SJCRH30 (cell line): ENCODE data around the gene ARHGEF25. TPM values are rescaled to one million over a fixed set of nuclear protein-coding genes. Genes with fewer than 3 reads are reported as not detected.
"Not testable (repeated sequence)": the region's sequence is repeated elsewhere in the genome, so short reads cannot be mapped to it uniquely, and the experiment has no call there.

ENCODE experiments used
- DNase-seq, 2 experiments: peaks; one replicate each; pipeline ENCODE4 v3.0.0-alpha.2; 2015 to 2020
- H3K27ac ChIP-seq: fragments of 250-450 bp; sonication (Bioruptor Pico); 2 replicates; pipeline ENCODE4 v1.5.1; 2020; ENCODE audit warnings: mild to moderate bottlenecking, moderate library complexity
- H3K27me3 ChIP-seq: fragments of 250-450 bp; sonication (Bioruptor Pico); 2 replicates; pipeline ENCODE4 v1.5.1; 2020; ENCODE audit warnings: mild to moderate bottlenecking, moderate library complexity
- H3K36me3 ChIP-seq: fragments of 250-450 bp; sonication (Bioruptor Pico); 2 replicates; pipeline ENCODE4 v1.5.1; 2020; ENCODE audit warnings: mild to moderate bottlenecking, moderate library complexity
- H3K4me1 ChIP-seq: fragments of 250-450 bp; sonication (Bioruptor Pico); 2 replicates; pipeline ENCODE4 v1.5.1; 2020; ENCODE audit warnings: mild to moderate bottlenecking, moderate library complexity
- H3K4me3 ChIP-seq: fragments of 250-450 bp; sonication (Bioruptor Pico); 2 replicates; pipeline ENCODE4 v1.5.1; 2020; ENCODE audit warnings: mild to moderate bottlenecking, moderate library complexity
- H3K9me3 ChIP-seq: fragments of 250-450 bp; sonication (Bioruptor Pico); replicated peaks from 2 replicates; pipeline ENCODE4 v1.5.1; 2020; ENCODE audit warnings: mild to moderate bottlenecking, moderate library complexity
- total RNA-seq: library from RNA; depleted of rRNA; stranded (reverse); fragments of >200 nt; shearing (Covaris generic); gene quantifications from 2 replicates; pipeline ENCODE4 v1.2.3, GENCODE V29; 2014

ARHGEF25 gene
- total RNA-seq, 1 experiment from 2014 or later = 262 TPM

DNA sequence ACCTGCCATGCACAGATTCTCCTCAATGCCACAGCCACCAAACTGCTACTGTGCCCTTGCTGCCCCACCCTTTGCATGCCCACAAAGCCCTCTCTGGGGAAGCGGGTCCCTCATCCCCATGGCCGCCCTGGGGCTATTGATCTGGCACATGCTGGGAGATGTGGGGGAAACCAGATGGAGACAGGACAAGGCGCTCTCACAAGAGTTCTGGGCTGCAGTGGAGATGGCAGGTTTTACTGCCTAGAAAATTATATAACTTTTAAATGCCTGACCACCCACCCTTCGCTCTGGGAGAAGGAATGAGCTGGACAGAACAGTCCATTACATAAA is 30.8 kb upstream of the ARHGEF25 start:
- H3K27me3 ChIP-seq = peaks cover 53% of the 10 kb centered on the region

DNA sequence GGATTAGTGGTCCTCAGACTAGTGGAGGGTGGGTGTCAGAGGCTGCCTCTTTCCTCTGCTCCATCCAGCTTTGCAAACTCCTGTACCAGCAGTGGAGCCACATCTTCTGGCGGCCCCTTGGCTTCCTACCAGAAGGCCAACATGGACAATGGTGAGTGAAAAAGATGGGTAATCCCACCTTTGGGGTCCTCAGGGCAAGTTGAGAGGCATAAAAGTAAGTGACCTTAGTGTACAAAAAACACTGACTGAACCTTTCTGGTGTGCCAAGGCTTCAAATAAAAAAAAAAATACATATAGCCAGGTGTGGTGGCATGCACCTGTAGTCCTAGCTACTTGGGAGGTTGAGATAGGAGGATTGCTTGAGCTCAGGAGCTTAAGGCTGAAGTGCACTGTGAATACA is 29.4 kb upstream of the ARHGEF25 start:
- H3K36me3 ChIP-seq = no peaks in the 10 kb centered on the region
- DNase-seq = no peak

More for the DNA sequence above, 30.8 kb upstream of the ARHGEF25 start:
- Histone ChIP-seq H3K36me3 (no peaks in the 10 kb centered on the region), H3K9me3 (no peaks in the 10 kb centered on the region), H3K4me1 (no peaks in the 10 kb centered on the region), H3K27ac (no peak overlapping the region), H3K4me3 (no peak overlapping the region)
- DNase-seq = no peak

DNA sequence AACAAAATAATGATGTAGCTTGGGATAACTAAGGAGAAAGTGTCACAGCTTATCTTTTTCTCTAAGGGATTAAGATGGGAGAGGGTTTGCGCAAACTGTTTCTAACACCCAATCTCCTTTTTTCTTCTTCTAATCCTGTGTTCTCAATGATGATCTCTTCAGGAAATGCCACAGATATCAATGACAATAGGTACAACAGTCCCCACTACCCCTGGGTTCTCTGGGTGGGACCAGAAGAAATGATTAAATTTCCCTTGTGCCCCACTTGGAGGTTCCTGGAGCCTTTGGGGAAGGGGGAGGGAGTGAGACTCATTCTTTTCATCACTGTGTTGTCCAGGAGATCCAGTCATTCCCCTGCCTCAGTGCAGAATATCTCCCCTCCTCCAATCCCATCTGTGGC is 28.8 kb upstream of the ARHGEF25 start:
- H3K9me3 ChIP-seq = no peaks in the 10 kb centered on the region

More for the DNA sequence above, 29.4 kb upstream of the ARHGEF25 start:
- Histone ChIP-seq H3K27ac (no peak overlapping the region), H3K4me3 (no peak overlapping the region), H3K9me3 (no peaks in the 10 kb centered on the region), H3K27me3 (peaks cover 55% of the 10 kb centered on the region), H3K4me1 (no peaks in the 10 kb centered on the region)

DNA sequence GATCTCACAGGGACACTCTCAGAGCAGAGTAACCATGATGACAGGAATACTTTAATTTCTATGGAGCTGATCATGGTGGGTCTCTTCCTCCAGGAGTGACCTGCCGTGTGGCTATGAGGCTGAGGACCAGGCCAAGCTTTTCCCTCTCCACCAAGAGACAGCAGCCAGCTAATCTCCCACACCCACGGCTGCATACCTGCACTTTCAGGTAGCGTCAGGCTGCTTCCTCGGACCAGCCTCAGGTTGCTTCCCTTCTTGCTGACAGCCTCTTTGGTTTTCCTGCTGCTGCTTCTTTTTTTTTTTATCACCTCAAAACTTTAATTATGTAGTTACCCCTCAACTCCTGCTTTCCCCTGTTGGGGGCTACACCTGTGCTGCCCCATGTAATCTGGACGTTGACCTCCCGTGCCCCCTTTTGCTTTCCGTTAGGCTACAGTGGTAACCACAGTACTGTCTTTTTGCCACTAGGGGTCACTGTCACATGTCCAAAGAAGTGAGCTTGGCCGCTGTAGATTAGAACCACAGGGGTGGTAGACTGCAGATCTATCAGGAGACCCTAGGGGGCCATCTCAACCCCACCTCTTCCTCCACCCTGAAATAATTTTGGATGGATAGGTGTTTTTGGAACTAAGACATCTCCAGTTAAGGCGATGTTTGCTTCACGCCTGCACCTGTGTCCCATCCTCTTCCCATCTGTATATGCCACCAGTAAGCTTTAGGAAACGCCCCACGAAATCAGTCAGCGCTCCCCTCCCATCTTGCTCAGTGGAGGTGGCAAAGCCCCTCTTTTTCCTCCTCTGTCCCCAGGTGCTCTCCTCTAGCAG is 28.0 kb upstream of the ARHGEF25 start:
- H3K36me3 ChIP-seq = no peaks in the 10 kb centered on the region
- peak; percentile 99 to 100 for DNase-seq
- peaks cover 54% of the 10 kb centered on the region for H3K27me3 ChIP-seq

More for the DNA sequence above, 28.8 kb upstream of the ARHGEF25 start:
- H3K27me3 ChIP-seq = peaks cover 56% of the 10 kb centered on the region
- no peak overlapping the region for H3K4me3 ChIP-seq
- H3K27ac ChIP-seq = no peak overlapping the region
- no peaks in the 10 kb centered on the region for H3K36me3 ChIP-seq
- H3K4me1 ChIP-seq = no peaks in the 10 kb centered on the region
- DNase-seq = no peak

DNA sequence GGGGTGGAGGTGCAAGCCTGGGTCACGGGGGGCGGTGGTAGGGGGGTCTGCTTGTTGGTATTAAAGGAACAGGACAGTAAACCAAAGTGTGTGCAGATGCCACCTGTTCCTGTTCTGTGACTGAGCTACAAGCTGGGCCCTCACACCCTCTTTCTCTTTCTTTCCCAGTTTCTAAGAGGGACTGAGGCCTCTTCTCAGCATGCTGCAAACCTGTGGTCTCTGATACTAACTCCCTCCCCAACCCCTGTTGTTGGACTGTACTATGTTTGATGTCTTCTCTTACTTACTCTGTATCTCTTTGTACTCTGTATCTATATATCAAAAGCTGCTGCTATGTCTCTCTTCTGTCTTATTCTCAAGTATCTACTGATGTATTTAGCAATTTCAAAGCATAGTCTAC is 27.2 kb upstream of the ARHGEF25 start:
- Histone ChIP-seq H3K27ac (no peak overlapping the region), H3K36me3 (no peaks in the 10 kb centered on the region), H3K27me3 (peaks cover 46% of the 10 kb centered on the region), H3K4me3 (no peak overlapping the region), H3K4me1 (no peaks in the 10 kb centered on the region), H3K9me3 (no peaks in the 10 kb centered on the region)
- DNase-seq = no peak

More for the DNA sequence above, 28.0 kb upstream of the ARHGEF25 start:
- no peak overlapping the region for H3K4me3 ChIP-seq
- H3K27ac ChIP-seq = no peak overlapping the region
- H3K9me3 ChIP-seq = no peaks in the 10 kb centered on the region
- H3K4me1 ChIP-seq = no peaks in the 10 kb centered on the region

DNA sequence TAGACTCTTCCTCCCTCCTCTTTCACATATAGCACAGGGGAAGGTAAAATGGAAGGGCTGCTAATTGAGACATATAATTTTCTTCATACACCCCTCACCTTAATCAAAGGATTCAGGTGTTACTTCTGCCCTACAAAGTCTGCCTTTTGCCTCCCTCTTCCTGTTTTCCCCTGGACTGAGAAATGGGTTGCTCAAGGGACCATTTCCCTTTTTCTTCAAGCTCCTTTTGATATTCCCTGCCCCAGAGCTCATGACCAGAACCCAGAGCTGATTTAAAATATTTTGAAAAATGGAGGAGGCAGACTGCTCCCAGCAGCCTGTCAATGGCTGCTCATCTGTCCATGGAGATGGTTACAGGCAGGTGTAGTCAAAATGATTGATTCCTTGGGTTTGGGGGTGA is 26.5 kb upstream of the ARHGEF25 start:
- H3K36me3 ChIP-seq = no peaks in the 10 kb centered on the region
- no peaks in the 10 kb centered on the region for H3K9me3 ChIP-seq
- DNase-seq = no peak
- no peak overlapping the region for H3K27ac ChIP-seq
- no peaks in the 10 kb centered on the region for H3K4me1 ChIP-seq
- H3K4me3 ChIP-seq = no peak overlapping the region
- H3K27me3 ChIP-seq = peaks cover 39% of the 10 kb centered on the region

DNA sequence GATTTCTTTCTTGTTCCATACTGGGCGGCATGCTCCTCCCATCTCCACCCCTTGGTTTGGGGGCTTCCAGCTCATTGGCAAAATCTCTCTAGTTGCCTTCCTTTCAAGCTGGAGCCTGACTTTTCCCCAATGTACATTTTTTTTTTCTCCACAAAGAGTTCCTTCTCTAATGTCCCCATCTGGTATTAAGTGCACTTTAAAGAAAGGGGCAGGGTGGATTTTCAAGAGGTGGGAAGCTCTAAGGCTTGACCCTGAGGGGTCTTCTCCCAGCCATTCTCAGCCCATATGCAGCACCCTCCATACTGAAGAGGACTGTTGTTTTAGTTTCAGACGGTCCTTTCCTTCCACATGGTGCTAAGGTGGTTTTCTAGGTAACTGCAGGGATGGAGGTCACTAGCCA is 26.1 kb upstream of the ARHGEF25 start:
- DNase-seq = no peak
- Histone ChIP-seq H3K9me3 (no peaks in the 10 kb centered on the region), H3K36me3 (no peaks in the 10 kb centered on the region), H3K27ac (no peak overlapping the region), H3K27me3 (peaks cover 35% of the 10 kb centered on the region), H3K4me3 (no peak overlapping the region), H3K4me1 (peaks cover 1% of the 10 kb centered on the region)

DNA sequence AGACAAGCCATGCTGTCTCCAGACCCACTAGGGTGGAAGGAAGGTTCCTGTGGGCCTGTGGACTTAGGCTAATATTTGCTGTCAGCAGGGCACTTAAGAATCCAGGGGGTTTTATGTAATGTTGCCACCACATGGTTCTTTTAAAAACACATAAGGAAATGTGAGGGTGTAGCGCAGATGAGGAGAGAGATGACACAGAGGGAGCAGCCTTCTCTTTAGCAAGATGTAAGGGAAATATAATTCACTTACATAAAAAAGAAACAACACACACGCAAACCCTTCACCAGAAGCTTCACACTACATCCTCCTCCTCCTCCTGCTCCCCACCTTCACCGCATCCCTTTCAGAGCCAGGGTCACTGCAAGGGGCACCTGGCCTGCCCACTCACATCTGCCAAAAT is 25.1 kb upstream of the ARHGEF25 start:
- no peak overlapping the region for H3K27ac ChIP-seq
- DNase-seq = no peak

DNA sequence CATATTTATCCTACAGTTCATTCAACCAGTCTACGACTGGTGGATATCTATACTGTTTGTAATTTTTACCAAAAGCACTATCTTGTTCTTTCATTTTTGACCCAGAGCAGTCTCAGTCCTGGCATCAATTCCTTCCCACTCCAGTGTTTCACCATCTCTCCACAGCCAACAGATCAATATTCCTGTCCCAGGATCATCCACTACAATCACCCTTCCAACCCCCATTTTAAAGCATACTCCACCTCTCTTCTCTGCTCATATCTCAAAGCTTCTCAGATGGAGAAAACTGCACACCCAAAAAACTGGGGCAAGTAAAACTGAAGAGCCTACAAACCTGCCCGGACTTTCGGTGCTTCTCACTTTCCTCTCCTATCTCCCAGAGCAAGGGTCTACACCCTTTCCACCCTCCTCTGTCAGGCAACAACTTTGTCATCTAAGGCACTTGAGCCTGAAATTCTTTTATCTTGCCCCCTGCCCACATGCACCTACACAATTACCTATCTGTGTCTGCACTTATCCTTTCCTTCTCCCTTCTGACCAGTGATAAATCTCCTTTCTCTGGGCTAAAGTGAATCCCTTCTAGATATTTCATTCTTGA is 24.3 kb upstream of the ARHGEF25 start:
- no peak for DNase-seq
- Histone ChIP-seq H3K27ac (no peak overlapping the region), H3K4me3 (no peak overlapping the region), H3K27me3 (peaks cover 25% of the 10 kb centered on the region), H3K36me3 (no peaks in the 10 kb centered on the region), H3K9me3 (no peaks in the 10 kb centered on the region), H3K4me1 (peaks cover 5% of the 10 kb centered on the region)

More for the DNA sequence above, 25.1 kb upstream of the ARHGEF25 start:
- H3K27me3 ChIP-seq = peaks cover 25% of the 10 kb centered on the region
- H3K4me3 ChIP-seq = no peak overlapping the region
- H3K4me1 ChIP-seq = peaks cover 5% of the 10 kb centered on the region
- H3K9me3 ChIP-seq = no peaks in the 10 kb centered on the region
- H3K36me3 ChIP-seq = no peaks in the 10 kb centered on the region

DNA sequence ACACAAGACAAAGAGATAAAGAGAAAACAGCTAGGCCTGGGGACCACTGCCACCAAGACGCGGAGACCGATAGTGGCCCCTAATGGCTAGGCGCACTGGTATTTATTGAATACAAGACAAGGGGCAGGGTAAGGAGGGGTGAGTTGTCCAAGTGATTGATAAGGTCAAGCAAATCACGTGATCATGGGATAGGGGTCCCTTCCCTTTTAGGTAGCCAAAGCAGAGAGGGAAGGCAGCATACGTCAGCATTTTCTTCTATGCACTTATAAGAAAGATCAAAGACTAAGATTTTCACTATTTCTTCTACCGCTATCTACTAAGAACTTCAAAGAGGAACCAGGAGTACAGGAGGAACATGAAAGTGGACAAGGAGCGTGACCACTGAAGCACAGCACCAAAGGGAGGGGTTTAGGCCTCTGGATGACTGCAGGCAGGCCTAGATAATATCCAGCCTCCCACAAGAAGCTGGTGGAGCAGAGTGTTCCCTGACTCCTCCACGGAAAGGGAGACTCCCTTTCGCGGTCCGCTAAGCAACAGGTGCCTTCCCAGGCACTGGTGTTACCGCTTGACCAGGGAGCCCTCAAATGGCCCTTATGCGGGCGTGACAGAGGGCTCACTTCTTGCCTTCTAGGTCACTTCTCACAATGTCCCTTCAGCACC is 22.2 kb upstream of the ARHGEF25 start:
- H3K27ac ChIP-seq, H3K36me3 ChIP-seq, H3K4me3 ChIP-seq, H3K9me3 ChIP-seq, H3K4me1 ChIP-seq, DNase-seq: not testable (repeated sequence)
- H3K27me3 ChIP-seq = peaks cover 25% of the 10 kb centered on the region

DNA sequence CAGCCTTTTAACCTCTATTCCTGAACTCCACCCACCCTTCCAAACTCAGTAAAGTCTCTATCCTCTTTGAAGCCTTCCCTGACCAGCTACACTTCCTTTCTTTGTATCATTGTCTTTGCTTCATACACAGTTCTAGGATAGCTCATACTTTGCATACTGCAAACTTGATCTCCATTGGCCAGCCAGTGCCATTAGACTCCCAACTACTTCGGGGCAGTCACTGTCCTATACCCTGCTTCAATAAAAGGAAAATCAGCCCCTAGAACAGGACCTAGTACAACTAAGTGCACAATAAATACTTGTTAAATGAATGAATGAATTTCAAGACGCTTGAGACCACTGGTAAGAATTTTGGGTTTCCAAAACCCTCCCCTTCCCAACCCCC is 20.8 kb upstream of the ARHGEF25 start:
- DNase-seq = peak in 1 of 2 experiments; percentile 60
- no peaks in the 10 kb centered on the region for H3K9me3 ChIP-seq
- peak overlapping the region; percentile 2; the same call in 1 of the 2 replicates for H3K27ac ChIP-seq
- peak overlapping the region; percentile 72 for H3K4me3 ChIP-seq
- H3K36me3 ChIP-seq = peaks cover 3% of the 10 kb centered on the region
- peaks cover 8% of the 10 kb centered on the region for H3K4me1 ChIP-seq
- H3K27me3 ChIP-seq = peaks cover 14% of the 10 kb centered on the region

DNA sequence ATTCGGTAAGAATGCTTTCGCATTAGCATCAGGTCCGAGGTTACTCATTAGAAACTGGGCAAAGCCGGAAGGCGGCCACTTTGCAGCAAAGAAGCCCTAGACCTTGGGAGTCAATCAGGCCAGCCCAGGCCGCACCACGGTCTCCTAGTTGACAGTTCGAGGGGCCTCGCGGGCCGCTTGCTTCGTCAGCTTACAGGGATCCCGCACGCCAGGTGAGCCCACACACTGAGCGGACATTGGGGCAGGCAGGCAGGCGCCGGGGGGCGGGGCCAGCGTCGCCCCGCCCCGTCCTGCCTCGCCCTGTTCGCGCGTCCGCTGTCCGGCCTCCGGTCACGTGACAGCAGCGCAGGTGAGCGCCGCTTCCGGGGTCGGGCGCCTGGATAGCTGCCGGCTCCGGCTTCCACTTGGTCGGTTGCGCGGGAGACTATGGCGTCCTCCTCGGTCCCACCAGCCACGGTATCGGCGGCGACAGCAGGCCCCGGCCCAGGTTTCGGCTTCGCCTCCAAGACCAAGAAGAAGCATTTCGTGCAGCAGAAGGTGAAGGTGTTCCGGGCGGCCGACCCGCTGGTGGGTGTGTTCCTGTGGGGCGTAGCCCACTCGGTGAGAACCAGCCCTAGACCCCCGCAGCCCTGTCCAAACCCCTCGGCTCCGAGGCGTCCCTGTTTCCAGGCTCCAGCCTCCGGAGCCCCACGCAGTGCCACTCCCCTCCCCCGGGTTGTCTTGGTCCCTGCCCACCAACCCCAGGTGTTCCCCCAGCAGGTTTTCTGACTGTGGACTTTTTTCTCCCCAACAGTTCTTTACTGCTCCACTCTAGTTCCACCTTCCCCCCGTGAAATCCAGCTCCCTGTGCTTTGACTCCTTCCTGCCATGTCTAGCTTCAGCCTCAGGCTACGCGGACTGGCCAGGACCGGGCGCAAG is 20.1 kb upstream of the ARHGEF25 start, which contains the start of gene PIP4K2C:
PIP4K2C (plus strand) TSS at position 329 of the 918 bp plus-strand sequence; CDS start at position 427, 98 bp downstream.
- H3K4me1 ChIP-seq = peaks cover 8% of the 10 kb centered on the region
- peak within 1 kb of the TSS; percentile 2; the same call in 1 of the 2 replicates for H3K27ac ChIP-seq
- H3K4me3 ChIP-seq = peak within 1 kb of the TSS; percentile 72
- no peaks in the 10 kb centered on the region for H3K9me3 ChIP-seq
- peaks cover 12% of the 10 kb centered on the region; the same call in 1 of the 2 replicates for H3K27me3 ChIP-seq
- peaks cover 7% of the 10 kb centered on the region for H3K36me3 ChIP-seq
- peak; percentile 97 to 99 for DNase-seq

DNA sequence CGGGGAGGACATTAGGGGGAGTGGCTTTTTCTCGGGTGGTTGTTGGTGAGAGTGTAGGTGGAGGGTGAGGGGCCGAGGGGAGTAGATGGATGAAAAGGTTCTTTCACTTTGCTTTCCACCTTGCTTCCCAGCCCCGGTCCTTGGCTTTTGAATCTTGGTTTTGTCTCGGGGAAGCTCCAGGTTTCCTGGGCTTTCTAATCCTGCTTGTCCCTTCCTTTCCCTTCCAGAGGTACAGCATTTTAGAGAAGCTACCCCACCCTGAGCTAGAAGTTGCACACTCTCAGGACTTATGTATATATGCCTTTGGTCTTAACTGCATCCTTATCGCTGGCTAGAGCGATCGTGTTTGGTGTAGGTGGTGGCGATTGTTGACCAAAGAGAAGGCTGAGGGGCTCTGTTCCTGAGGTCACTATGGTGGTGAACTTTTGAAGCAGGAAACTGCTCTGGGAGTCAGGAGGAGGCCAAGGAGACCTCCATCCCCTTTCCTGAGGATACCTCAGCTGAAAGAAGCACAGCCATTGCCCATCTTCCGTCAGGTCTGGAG is 19.4 kb upstream of the ARHGEF25 start:
- no peaks in the 10 kb centered on the region for H3K9me3 ChIP-seq
- H3K4me3 ChIP-seq = peak overlapping the region; percentile 72
- peaks cover 12% of the 10 kb centered on the region for H3K36me3 ChIP-seq
- DNase-seq = no peak
- H3K4me1 ChIP-seq = peaks cover 8% of the 10 kb centered on the region
- H3K27ac ChIP-seq = no peak overlapping the region
- H3K27me3 ChIP-seq = peaks cover 6% of the 10 kb centered on the region; the same call in 1 of the 2 replicates
